Epithelial cell of esophagus (primary cell): ENCODE measurements around the gene SHMT1.
"Not testable (repeated sequence)": the region's sequence is repeated elsewhere in the genome, so short reads cannot be mapped to it uniquely, and the experiment has no call there.

Experiments
- DNase-seq: peaks from one replicate; pipeline ENCODE4 v3.0.0; 2010; ENCODE audit warnings: low read depth
- H3K4me3 ChIP-seq: 2 replicates; pipeline ENCODE4 v1.5.1; 2011; ENCODE audit warnings: mild to moderate bottlenecking, low read length, control low read depth
- CTCF ChIP-seq: IDR thresholded peaks from 2 replicates; pipeline ENCODE4 v1.5.1; 2011; ENCODE audit warnings: low read depth, mild to moderate bottlenecking, low read length, control low read depth, inconsistent platforms; ENCODE audit not compliant: insufficient read depth; ENCODE audit errors: missing control alignments

The SHMT1 gene

GRCh38 chr17:18362698-18363100, 651 bp downstream of the SHMT1 start:
- peak; percentile 24 for DNase-seq
- no peak for TF ChIP-seq CTCF
- peak overlapping the region; percentile 76 for H3K4me3 ChIP-seq

DNA sequence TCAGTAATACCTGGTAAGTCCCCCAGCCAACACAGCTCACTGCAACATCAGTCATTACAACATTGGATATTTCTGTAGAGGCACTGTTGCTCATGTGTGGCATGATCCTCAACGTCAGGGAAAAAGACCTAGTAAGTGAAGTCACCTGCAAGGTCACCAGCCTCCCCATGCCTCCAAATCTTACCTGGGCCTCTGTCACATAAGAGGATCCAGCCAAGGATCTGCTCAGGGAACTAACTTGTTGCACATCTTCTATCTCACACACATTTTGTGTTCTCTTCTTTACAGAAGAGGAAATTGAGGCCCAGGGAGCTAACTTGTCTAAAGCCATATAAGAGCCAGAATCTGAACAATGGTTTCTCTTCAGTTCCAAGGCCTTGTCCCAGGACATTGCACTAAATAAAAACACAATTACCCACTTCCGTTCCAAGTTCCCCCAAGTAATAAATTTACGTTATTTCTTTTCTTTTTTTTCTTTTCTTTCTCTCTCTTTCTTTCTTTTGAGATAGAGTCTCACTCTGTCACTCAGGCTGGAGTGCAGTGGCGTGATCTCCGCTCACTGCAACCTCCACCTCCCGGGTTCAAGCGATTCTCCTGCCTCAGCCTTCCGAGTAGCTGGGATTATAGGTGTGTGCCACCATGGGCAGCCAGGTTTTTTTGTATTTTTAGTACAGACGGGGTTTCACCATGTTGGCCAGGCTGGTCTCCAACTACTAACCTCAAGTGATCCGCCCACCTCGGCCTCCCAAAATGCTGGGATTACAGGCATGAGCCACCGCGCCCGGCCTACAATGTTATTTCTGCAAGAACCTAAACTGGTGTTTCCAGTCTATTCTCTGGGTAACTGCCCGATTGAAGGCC, 1.3 kb downstream of the SHMT1 start:
- H3K4me3 ChIP-seq, result peak overlapping the region; percentile 76
- no peak for DNase-seq
- no peak for TF ChIP-seq CTCF

- no peak for DNase-seq
- H3K4me3 ChIP-seq, result no peak overlapping the region
- no peak for TF ChIP-seq CTCF
Measured at GRCh38 chr17:18360518-18360917, 2.8 kb downstream of the SHMT1 start.

DNA sequence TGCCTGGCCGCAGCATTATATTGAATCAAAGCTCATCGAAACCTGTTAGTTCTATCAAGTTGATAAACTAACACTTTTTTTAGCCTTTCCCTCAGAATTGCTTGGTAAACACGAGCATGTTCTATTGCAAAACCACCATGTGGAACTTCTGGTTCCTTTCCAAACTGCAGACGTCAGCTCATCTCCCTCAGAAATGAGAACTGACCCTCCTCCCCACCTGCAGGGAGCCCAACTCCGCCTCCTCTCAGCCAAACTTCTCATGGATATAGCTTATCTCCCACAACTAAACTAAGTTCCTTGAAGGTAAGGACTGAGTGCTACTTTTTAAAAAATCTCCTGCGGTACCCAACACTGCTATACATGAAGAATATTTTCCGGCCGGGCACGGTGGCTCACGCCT, 6.7 kb downstream of the SHMT1 start:
- H3K4me3 ChIP-seq, result no peak overlapping the region
- DNase-seq, result no peak
- no peak for TF ChIP-seq CTCF

DNA sequence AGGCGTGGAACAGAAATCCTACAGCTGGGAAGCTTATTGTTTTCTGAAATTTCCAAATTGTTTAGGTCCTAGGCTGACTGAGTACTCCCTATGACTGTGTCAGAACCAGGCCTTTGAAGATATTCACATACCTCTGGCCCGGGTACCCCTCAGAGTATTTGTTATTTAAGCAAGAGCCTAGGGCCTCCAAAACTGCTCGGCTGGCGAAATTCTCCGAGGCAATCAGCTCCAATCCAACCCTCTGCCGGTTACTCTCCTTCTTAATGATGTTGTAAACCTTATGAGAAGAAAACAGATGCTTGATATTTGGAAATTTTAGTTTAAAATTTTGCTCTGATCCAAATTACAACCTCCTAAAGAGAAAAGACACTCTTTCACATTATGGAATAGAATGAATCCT, 9.8 kb downstream of the SHMT1 start:
- no peak overlapping the region for H3K4me3 ChIP-seq
- TF ChIP-seq CTCF, result no peak

GRCh38 chr17:18344021-18344420, 19.3 kb downstream of the SHMT1 start:
- no peak overlapping the region for H3K4me3 ChIP-seq
- no peak for DNase-seq
- TF ChIP-seq CTCF, result no peak

More for the DNA sequence above, 9.8 kb downstream of the SHMT1 start:
- DNase-seq, result no peak

DNA sequence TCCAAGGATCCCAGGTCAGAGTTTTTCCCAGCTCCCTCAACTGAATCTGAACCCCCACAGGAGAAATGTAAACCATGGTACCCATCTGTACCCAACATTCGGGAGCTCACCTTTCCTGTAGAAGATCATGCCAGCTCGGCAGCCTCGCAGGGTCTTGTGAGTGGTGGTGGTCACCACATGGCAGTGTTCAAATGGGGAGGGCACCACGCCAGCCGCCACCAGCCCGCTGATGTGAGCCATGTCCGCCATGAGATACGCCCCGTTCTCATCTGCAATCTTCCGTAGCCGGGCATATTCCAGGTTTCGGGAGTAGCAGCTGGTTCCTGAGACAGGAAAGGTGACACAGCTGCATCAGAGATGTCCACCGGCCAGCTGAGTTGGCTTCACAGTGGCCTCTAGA, 23.4 kb downstream of the SHMT1 start:
- no peak for DNase-seq

GRCh38 chr17:18338158-18338557, 25.2 kb downstream of the SHMT1 start:
- not testable (repeated sequence) for DNase-seq, H3K4me3 ChIP-seq

More for the DNA sequence above, 23.4 kb downstream of the SHMT1 start:
- H3K4me3 ChIP-seq, result no peak overlapping the region
- no peak for TF ChIP-seq CTCF
